ENCODE measurements around the gene PLCB2.

DNA sequence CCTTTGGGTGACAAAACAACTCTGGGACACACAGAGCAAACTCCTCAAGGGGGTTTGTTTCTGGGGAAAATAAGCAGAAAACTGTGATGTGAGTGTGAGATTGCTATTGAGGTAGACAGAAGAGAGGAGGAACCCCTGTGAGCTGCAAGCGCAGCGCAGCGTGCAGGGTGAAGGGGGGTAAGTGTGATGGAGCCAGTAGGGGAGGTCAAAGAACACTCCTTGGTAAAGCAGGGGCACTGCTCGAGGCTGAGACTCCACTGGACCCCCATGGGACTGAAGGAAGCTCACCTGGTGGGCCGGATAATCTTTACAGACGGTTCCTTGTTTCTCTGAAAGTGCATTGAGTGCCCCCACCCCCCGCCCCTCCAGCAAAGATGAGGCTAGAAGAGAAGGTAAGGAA, 23.3 kb upstream of the PLCB2 start:
- TF ChIP-seq, protein P1, sequence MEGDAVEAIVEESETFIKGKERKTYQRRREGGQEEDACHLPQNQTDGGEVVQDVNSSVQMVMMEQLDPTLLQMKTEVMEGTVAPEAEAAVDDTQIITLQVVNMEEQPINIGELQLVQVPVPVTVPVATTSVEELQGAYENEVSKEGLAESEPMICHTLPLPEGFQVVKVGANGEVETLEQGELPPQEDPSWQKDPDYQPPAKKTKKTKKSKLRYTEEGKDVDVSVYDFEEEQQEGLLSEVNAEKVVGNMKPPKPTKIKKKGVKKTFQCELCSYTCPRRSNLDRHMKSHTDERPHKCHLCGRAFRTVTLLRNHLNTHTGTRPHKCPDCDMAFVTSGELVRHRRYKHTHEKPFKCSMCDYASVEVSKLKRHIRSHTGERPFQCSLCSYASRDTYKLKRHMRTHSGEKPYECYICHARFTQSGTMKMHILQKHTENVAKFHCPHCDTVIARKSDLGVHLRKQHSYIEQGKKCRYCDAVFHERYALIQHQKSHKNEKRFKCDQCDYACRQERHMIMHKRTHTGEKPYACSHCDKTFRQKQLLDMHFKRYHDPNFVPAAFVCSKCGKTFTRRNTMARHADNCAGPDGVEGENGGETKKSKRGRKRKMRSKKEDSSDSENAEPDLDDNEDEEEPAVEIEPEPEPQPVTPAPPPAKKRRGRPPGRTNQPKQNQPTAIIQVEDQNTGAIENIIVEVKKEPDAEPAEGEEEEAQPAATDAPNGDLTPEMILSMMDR (conservative IDR thresholded peaks at IDR 0.05; ENCODE audit: low read depth in 2 of 2): no peak
- TF ChIP-seq POLR2AphosphoS5 (IDR thresholded peaks at IDR 0.05; ENCODE audit: low read depth): no peak
- TF ChIP-seq, protein P2, sequence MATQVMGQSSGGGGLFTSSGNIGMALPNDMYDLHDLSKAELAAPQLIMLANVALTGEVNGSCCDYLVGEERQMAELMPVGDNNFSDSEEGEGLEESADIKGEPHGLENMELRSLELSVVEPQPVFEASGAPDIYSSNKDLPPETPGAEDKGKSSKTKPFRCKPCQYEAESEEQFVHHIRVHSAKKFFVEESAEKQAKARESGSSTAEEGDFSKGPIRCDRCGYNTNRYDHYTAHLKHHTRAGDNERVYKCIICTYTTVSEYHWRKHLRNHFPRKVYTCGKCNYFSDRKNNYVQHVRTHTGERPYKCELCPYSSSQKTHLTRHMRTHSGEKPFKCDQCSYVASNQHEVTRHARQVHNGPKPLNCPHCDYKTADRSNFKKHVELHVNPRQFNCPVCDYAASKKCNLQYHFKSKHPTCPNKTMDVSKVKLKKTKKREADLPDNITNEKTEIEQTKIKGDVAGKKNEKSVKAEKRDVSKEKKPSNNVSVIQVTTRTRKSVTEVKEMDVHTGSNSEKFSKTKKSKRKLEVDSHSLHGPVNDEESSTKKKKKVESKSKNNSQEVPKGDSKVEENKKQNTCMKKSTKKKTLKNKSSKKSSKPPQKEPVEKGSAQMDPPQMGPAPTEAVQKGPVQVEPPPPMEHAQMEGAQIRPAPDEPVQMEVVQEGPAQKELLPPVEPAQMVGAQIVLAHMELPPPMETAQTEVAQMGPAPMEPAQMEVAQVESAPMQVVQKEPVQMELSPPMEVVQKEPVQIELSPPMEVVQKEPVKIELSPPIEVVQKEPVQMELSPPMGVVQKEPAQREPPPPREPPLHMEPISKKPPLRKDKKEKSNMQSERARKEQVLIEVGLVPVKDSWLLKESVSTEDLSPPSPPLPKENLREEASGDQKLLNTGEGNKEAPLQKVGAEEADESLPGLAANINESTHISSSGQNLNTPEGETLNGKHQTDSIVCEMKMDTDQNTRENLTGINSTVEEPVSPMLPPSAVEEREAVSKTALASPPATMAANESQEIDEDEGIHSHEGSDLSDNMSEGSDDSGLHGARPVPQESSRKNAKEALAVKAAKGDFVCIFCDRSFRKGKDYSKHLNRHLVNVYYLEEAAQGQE (IDR thresholded peaks at IDR 0.05; ENCODE audit: unreplicated experiment): no peak
- no peak for TF ChIP-seq EZH2 (IDR thresholded peaks at IDR 0.05; ENCODE audit: low read depth, unreplicated experiment)
- TF ChIP-seq CREB1 (CRISPR knock-in tag; IDR thresholded peaks at IDR 0.05; ENCODE audit: low read depth): no peak
- TF ChIP-seq, protein P3, sequence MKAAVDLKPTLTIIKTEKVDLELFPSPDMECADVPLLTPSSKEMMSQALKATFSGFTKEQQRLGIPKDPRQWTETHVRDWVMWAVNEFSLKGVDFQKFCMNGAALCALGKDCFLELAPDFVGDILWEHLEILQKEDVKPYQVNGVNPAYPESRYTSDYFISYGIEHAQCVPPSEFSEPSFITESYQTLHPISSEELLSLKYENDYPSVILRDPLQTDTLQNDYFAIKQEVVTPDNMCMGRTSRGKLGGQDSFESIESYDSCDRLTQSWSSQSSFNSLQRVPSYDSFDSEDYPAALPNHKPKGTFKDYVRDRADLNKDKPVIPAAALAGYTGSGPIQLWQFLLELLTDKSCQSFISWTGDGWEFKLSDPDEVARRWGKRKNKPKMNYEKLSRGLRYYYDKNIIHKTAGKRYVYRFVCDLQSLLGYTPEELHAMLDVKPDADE (IDR thresholded peaks at IDR 0.05): no peak
- TF ChIP-seq EZH2phosphoT487 (IDR thresholded peaks at IDR 0.05; ENCODE audit: unreplicated experiment): no peak
- TF ChIP-seq JUNB (IDR thresholded peaks at IDR 0.05; ENCODE audit: unreplicated experiment): no peak
- no peak for TF ChIP-seq STAT1 (IDR thresholded peaks at IDR 0.05; ENCODE audit: unreplicated experiment)
- TF ChIP-seq ZNF114 (CRISPR knock-in tag; IDR thresholded peaks at IDR 0.05): no peak
- TF ChIP-seq ZNF331 (CRISPR knock-in tag; IDR thresholded peaks at IDR 0.05; ENCODE audit: low read depth): no peak
- no peak for TF ChIP-seq NANOG (IDR thresholded peaks at IDR 0.05; ENCODE audit: borderline replicate concordance)
- TF ChIP-seq, protein P4, sequence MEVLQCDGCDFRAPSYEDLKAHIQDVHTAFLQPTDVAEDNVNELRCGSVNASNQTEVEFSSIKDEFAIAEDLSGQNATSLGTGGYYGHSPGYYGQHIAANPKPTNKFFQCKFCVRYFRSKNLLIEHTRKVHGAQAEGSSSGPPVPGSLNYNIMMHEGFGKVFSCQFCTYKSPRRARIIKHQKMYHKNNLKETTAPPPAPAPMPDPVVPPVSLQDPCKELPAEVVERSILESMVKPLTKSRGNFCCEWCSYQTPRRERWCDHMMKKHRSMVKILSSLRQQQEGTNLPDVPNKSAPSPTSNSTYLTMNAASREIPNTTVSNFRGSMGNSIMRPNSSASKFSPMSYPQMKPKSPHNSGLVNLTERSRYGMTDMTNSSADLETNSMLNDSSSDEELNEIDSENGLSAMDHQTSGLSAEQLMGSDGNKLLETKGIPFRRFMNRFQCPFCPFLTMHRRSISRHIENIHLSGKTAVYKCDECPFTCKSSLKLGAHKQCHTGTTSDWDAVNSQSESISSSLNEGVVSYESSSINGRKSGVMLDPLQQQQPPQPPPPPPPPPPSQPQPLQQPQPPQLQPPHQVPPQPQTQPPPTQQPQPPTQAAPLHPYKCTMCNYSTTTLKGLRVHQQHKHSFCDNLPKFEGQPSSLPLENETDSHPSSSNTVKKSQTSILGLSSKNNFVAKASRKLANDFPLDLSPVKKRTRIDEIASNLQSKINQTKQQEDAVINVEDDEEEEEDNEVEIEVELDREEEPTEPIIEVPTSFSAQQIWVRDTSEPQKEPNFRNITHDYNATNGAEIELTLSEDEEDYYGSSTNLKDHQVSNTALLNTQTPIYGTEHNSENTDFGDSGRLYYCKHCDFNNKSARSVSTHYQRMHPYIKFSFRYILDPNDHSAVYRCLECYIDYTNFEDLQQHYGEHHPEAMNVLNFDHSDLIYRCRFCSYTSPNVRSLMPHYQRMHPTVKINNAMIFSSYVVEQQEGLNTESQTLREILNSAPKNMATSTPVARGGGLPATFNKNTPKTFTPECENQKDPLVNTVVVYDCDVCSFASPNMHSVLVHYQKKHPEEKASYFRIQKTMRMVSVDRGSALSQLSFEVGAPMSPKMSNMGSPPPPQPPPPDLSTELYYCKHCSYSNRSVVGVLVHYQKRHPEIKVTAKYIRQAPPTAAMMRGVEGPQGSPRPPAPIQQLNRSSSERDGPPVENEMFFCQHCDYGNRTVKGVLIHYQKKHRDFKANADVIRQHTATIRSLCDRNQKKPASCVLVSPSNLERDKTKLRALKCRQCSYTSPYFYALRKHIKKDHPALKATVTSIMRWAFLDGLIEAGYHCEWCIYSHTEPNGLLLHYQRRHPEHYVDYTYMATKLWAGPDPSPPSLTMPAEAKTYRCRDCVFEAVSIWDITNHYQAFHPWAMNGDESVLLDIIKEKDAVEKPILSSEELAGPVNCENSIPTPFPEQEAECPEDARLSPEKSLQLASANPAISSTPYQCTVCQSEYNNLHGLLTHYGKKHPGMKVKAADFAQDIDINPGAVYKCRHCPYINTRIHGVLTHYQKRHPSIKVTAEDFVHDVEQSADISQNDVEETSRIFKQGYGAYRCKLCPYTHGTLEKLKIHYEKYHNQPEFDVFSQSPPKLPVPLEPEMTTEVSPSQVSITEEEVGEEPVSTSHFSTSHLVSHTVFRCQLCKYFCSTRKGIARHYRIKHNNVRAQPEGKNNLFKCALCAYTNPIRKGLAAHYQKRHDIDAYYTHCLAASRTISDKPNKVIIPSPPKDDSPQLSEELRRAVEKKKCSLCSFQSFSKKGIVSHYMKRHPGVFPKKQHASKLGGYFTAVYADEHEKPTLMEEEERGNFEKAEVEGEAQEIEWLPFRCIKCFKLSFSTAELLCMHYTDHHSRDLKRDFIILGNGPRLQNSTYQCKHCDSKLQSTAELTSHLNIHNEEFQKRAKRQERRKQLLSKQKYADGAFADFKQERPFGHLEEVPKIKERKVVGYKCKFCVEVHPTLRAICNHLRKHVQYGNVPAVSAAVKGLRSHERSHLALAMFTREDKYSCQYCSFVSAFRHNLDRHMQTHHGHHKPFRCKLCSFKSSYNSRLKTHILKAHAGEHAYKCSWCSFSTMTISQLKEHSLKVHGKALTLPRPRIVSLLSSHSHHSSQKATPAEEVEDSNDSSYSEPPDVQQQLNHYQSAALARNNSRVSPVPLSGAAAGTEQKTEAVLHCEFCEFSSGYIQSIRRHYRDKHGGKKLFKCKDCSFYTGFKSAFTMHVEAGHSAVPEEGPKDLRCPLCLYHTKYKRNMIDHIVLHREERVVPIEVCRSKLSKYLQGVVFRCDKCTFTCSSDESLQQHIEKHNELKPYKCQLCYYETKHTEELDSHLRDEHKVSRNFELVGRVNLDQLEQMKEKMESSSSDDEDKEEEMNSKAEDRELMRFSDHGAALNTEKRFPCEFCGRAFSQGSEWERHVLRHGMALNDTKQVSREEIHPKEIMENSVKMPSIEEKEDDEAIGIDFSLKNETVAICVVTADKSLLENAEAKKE (CRISPR knock-in tag; IDR thresholded peaks at IDR 0.05): no peak

Data from GM23338 (cell line).